Umbilical cord (tissue), 2 donors: ENCODE results near the gene CASR. TPM values are rescaled to one million over a fixed set of nuclear protein-coding genes. Genes with fewer than 3 reads are reported as not detected.
A peak's percentile ranks its signal among the peaks of the same experiment; 100 is the strongest.

ENCODE experiments used
- DNase-seq: peaks from one replicate; pipeline ENCODE4 v3.0.0-alpha.2; 2015; ENCODE audit warnings: low spot score
- total RNA-seq: library from RNA; depleted of rRNA; stranded (reverse); fragments of >200 nt; gene quantifications from one replicate; pipeline ENCODE4 v1.2.3, GENCODE V29; 2014; ENCODE audit warnings: low replicate concordance; ENCODE audit not compliant: insufficient read depth

CASR gene
- total RNA-seq, 1 donor from 2014 or later = 1.4 TPM

DNA sequence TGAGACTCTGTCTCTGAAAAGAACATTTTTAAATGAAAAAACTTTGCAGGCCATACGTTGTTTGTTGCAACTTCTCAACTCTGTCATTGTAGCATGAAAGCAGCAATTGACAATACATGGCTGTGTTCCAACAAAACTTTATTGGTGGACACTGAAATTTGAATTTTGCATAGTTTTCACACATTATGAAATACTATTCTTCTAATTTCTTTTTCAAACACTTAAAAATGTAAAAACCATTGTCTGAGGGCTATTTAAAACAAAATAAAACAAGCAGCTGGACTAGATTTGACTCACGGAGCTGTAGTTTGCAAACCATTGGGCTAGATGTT is 123.1 kb downstream of the CASR start:
- DNase-seq = no peak

DNA sequence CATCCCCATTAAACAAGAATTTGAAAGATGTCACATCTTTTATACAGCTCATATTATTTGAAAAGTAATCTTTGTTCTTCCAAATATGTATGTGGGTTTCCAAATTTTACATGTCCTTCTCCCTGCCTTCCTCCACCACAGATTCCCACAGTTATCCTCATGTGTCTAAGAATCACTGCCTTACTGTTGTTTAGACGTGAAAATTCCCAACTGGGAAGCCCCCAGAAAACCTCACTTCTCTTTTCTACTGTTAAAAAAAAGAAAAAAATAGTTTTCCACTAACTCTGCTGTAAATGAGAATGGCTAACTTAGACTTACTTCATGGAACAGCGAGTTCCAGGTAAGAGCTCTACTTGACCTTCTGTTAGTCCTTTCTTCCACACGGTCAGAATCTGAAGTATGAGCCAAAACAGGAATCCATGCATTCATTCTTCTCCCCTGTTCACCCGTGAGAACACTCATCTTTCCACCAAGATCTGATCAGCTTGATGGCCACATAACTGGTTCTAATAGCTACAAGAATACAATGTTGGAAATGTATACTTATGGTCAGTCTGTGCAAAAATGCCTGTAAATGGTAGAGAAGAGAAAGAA is 123.7 kb downstream of the CASR start:
- DNase-seq = no peak

DNA sequence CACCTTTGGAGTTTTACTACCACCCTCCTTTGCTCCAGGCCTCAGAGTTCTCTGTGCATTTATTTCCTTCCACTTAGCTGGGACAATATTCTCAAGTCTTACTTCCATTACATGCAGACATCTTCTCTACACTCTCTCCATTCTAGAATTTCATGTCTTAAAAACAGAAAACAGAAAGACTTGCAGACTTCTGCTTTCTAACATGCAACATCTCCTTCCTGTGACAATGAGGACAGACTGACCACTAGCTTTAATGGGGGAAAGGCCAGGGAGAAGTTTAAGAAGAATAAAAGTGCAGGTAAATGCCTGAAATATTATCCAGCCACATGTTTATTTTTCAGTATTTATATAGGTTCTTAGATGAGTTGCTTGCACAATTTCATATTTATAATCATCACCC is 124.5 kb downstream of the CASR start:
- no peak for DNase-seq

DNA sequence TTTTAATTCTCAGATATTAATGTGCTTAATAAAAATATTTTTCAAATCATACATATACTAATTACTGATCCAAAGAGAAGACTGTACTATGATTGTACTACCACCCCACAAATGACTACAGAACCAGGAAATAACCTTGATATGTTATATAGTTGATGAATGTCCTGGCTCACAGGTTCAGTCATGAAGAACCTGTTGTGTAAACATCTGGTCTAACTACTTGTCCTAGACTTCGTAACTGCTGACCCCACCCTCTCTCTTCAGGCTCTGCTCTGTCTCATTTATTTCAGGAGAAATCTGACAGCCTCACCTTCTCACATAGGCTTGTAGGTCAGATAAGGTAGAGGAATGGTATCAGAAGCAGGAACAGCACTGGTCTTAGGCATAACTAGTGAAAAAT is 126.9 kb downstream of the CASR start:
- peak; percentile 63 for DNase-seq

DNA sequence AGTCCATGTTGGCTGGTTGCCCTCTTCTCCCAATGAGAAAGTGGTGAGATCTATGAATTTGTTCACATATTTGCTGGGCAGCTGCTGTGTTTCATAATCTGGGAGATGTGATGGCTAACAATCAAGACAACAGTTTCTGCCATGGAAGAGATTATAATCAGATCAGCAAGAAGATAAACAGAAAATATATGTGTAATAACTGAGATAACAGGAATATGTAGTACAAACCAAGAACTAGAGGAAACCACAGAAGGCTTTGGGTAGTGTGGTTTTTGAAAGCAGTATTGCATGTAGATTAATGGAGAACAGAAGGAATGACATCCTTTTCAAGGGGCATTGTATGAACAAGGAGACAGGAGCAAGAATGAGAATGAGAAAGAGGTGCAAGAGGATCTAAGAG is 129.4 kb downstream of the CASR start:
- no peak for DNase-seq

DNA sequence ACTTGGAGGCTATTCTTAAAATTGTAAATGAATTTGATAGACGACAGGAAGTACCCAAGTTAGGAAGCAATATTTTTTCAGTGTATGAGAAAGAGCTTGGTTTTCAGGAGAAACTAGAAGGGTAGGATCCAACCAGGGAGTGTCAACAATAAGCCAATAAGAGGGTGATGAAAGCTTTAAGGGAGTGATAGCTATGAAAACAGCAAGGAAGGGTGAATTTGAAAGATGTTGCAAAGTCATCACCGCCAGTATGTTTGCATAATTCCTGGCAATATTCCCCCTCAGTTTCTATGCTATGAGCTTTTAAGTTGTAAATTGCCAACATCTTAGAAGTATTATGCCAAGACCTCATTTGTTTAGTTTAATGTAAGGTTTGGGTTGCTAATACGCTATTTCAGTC is 129.8 kb downstream of the CASR start:
- DNase-seq = no peak

DNA sequence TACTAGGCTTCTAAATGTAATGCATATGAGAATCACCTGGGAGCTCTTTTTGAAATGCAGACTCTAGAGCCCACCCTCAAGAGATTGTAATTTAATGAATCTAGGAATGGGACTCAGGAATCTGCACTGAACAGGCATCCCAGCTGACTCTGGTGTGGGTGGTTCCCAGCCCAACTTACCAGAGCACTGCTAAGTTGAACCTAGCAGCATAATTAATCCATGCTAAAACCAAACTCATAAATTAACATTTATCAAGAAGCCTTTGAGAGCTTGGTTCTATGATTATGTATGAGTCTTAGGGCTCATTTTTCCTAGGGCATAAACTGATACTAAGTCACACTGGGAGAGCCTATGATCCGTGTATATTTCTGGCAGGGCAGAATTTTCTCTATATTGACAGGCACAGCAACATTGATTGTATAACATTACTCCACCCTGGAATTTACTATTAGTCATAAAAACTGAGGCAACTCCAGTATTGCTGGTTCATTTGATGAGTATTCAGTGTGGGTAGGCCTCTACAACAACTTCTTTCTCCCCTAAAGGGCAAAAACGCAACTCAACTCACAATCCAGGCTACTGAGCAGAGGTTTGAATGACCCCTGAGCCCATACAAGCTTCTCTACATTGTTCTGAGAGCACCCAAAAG is 130.9 kb downstream of the CASR start:
- DNase-seq = no peak

DNA sequence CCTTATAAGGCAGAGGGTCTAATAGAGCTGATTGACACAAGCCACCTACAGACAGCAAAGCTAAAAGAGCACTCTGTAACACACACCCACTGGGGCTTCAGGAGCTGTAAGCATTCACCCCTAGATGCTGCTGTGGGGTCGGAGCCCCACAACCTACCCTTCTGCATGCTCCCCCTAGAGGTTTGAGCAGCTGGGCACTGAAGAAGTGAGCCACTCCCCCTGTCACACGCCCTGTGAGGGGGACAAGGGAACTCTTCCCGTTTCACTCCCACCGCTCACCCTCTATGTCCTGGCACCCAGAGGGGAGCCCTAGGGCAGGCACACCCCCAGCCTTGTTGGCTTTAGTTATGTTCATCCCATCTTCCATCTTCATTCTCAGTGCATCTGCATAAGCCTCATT is 132.2 kb downstream of the CASR start:
- DNase-seq = no peak

DNA sequence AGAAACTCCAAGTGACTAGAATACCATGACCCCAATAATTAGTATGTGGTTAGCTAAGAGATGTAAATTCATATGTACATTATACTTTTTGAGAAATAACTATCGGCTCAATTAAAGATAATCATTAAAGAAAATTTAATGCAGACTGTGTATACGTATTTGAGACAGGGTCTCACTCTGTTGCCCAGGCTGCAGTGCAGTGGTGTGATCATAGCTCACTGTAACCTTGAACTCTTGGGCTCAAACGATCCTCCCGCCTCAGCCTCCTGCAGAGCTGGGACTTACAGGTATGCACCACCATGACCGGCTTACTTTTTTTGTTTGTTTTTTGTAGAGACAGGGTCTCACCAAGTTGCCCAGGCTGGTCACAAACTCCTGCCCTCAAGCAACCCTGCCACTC is 132.9 kb downstream of the CASR start:
- DNase-seq = no peak

DNA sequence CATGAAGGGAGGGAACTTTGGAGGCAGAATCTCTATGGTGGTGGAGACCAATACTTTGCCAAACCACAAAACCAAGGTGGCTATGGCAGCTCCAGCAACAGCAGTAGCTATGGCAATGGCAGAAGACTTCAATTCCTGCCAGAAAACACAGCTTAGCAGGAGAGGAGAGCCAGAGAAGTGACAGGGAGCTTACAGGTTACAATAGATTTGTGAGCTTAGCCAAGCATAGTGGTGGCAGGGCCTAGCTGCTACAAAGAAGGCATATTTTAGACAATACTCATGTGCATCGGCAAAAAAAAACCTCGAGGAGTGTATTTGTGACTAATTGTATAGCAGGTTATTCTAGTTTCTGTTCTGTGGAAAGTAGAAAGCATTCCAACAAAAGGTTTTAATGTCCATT is 135.2 kb downstream of the CASR start:
- DNase-seq = peak; percentile 9

DNA sequence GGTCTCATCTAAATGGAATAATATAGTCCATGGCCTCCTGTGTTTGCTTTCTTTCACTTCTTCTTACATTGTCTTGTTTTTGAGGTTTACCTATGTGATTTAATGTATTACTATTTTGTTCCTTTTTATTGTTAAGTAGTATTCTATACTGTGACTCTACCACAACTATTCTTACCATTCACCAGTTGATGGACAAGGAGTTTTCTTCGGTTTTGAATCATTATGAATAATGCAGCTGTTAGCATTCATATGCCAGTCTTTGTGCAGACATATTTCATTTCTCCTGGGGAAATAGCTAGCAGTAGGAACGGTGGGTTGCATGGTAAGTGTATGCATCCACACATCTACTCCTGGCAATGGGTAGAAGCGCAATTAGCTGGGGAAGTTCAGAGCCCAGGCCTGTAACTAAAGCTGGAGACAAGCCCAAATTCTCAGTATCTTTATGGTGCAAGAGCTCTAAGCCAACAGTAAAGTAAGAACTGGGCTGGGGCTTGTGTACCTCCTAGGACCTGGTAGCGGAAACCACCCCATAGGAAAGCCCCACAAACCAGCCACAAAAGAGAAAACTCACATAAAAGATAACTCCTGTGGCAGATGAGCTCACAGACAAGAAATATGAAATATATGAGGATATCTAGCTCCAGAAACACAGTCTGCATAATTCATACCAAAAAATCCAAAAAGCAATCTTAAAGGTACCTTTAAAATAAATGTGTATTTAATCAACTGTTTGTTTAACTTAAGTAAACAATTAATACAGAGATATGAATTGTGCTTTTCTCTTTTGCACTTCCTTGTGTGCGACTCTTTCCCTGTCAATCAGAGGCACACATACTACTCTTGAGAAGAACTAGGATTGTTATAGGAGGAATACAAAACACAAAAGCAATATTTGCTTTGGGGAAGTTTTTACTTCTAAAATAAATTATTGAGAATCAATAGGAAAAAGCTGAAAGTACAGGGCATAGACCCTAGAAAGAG is 138.9 kb downstream of the CASR start:
- DNase-seq = no peak

DNA sequence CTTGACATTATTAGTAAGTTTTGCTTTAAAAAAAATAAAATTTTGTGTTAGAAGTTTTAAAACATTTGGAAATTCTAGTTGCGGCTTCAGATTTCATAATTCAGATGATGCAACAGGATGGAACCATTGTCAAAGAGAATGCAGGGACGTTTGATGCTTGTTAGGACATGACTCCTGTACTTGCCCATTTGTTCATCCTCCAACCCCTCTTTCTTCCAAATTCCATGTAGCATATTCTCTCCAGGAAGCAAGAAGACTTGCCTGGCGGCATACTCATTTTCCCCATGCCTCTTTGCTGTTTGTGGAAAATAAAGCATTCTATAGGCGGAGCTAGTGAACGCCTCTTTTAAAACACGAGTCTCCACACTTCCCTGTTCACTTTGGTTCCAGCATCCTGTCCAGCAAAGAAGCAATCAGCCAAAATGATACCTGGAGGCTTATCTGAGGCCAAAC is 141.4 kb downstream of the CASR start, which contains the start of gene CSTA:
Gene CSTA, plus strand, starts transcription at position 378 of the 453 bp plus-strand sequence. Its CDS starts 45 bp downstream, at position 423.
- DNase-seq = no peak

DNA sequence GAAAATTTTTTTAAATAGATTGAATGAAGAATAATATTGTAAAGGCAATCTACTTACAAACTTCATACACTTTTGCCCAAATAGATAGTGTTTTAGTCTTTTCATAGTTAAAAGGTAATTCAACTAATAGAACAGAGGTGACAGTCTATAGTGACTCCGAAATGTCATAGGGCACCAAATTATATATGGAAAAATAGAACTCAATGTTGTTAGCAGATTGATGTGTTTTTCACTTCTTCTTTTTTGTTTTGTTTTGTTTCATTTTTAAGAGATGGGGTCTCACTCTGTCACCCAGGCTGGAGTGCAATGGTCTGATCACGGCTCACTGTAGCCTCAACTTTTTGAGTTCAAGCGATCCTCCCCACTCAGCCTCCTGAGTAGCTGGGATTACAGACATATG is 142.3 kb downstream of the CASR start:
- no peak for DNase-seq

DNA sequence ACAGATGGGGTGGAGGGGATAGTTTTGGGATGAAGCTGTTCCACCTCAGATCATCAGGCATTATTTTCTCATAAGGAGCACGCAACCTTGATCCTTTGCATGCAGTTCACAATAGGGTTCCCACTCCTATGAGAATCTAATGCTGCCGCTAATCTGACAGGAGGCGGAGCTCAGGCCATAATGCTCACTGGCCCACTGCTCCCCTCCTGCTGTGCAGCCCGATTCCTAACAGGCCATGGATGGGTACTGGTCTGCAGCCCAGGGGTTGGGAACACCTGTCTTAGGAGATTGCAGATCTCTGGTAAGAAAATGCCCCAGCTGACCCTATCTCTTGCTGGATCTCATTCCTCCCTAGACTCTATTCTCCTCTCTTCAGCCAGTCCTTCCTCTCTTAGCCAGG is 148.4 kb downstream of the CASR start:
- DNase-seq = no peak

DNA sequence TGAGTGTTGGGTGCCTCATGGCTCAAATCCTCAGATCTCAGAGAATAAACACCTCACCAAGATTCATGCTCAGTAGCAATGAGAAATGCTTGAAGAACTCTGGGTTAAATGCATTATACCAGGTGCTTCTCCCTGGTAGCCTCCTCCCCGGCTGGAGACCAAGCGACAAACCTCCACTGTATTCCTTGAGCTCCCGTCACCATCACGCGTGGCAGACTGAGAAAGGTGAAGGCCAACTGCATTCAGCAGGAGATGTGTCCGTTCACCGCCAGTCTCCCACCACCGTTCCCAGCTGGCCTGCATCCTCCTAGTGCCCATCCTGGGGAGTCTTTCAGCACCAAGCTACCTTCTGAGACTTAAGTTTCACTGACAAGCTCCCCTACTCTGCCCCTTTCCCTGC is 149.1 kb downstream of the CASR start:
- no peak for DNase-seq

Other genes starting within 250 kb of the CASR start
- gene ILDR1, start 161.4 kb upstream of the CASR start, total RNA-seq = 3.4 TPM
- 20.2 TPM for gene CD86, start 128.3 kb upstream of the CASR start, total RNA-seq
- 38.0 TPM for gene CSTA, start 141.6 kb downstream of the CASR start, total RNA-seq
- 6.5 TPM for gene MIX23, start 199.6 kb downstream of the CASR start, total RNA-seq
- gene FAM162A, start 200.5 kb downstream of the CASR start, total RNA-seq = 47.4 TPM
- gene WDR5B, start 232.4 kb downstream of the CASR start, total RNA-seq = 6.0 TPM